ENCODE results near the gene ZFYVE28.

GRCh38 chr4:2368746-2369437, 49.6 kb downstream of the ZFYVE28 start:
- no peak for TF ChIP-seq POLR2AphosphoS5 (IDR thresholded peaks at IDR 0.05; ENCODE audit: low read depth, low read length)
- no peak for TF ChIP-seq REST (IDR thresholded peaks at IDR 0.05; ENCODE audit: insufficient read depth in 1 of 2, low read depth in 2 of 2, low read length in 2 of 2)
